WTC11 (cell line): ENCODE results near the gene PPP1R37. TPM values are rescaled to one million over a fixed set of nuclear protein-coding genes. Genes with fewer than 3 reads are reported as not detected.

Experiments used
- ATAC-seq: fragments of 200-7000 bp; cut with Tn5 transposase; 2 replicates; pipeline ENCODE4 v1.10.0; 2021; ENCODE audit warnings: mild to moderate bottlenecking, moderate library complexity
- CTCF ChIA-PET: fragments of 300-600 bp; sonication (Branson Sonifier 250); formaldehyde crosslinking; loops from one replicate; lab custom pipeline; 2021; ENCODE audit warnings: antibody characterized with exemption; lab: Charles Lee
- POLR2A ChIA-PET: fragments of 350-600 bp; sonication (Branson Sonifier 250); formaldehyde crosslinking; loops from one replicate; lab custom pipeline; 2021; ENCODE audit warnings: antibody characterized with exemption; lab: Charles Lee
- DNase-seq: peaks from one replicate; pipeline ENCODE4 v3.0.0; 2021; ENCODE audit warnings: low spot score
- H3K27ac Mint-ChIP-seq: 2 replicates; pipeline ENCODE4 v1.8.0; 2021; ENCODE audit warnings: mixed read lengths
- H3K27me3 Mint-ChIP-seq: 2 replicates; pipeline ENCODE4 v1.8.0; 2021; ENCODE audit warnings: low read depth, mild to moderate bottlenecking, moderate library complexity, mixed read lengths
- H3K36me3 Mint-ChIP-seq: 2 replicates; pipeline ENCODE4 v1.8.0; 2021; ENCODE audit warnings: mixed read lengths
- H3K4me1 Mint-ChIP-seq: 2 replicates; pipeline ENCODE4 v1.8.0; 2022; ENCODE audit warnings: mixed read lengths
- H3K4me3 Mint-ChIP-seq: 2 replicates; pipeline ENCODE4 v1.8.0; 2021; ENCODE audit warnings: mild to moderate bottlenecking, moderate library complexity, mixed read lengths
- H3K9me3 Mint-ChIP-seq: 2 replicates; pipeline ENCODE4 v1.8.0; 2021; ENCODE audit warnings: mixed read lengths
- CREM ChIP-seq: sonication (generic); formaldehyde crosslinking; IDR thresholded peaks from 2 replicates; pipeline ENCODE4 v1.8.1; 2022; ENCODE audit warnings: mild to moderate bottlenecking, missing genetic modification reagents, moderate library complexity
- FOXJ3 ChIP-seq: sonication (generic); formaldehyde crosslinking; IDR thresholded peaks from 2 replicates; pipeline ENCODE4 v1.9.0; 2021; ENCODE audit warnings: missing genetic modification reagents, mild to moderate bottlenecking, borderline replicate concordance
- FOXK1 ChIP-seq: sonication (generic); formaldehyde crosslinking; IDR thresholded peaks from 2 replicates; pipeline ENCODE4 v1.8.0; 2022; ENCODE audit warnings: mild to moderate bottlenecking, moderate library complexity, missing genetic modification reagents
- HMGA2 ChIP-seq: fragments of 250-450 bp; sonication (Bioruptor Pico); IDR thresholded peaks from 2 replicates; pipeline ENCODE4 v1.4.0; 2021; ENCODE audit warnings: mild to moderate bottlenecking, moderate library complexity
- IRF2 ChIP-seq: sonication (generic); formaldehyde crosslinking; IDR thresholded peaks from 2 replicates; pipeline ENCODE4 v1.8.0; 2022; ENCODE audit warnings: low read depth, missing genetic modification reagents, borderline replicate concordance
- MYBL2 ChIP-seq: sonication (generic); formaldehyde crosslinking; IDR thresholded peaks from 2 replicates; pipeline ENCODE4 v1.8.1; 2023; ENCODE audit warnings: mild to moderate bottlenecking, moderate library complexity, missing genetic modification reagents
- NFATC4 ChIP-seq: fragments of 250-450 bp; sonication (Bioruptor Pico); IDR thresholded peaks from 2 replicates; pipeline ENCODE4 v1.9.0; 2021; ENCODE audit warnings: mild to moderate bottlenecking
- RELA ChIP-seq: sonication (generic); formaldehyde crosslinking; IDR thresholded peaks from 2 replicates; pipeline ENCODE4 v1.8.1; 2022; ENCODE audit warnings: missing genetic modification reagents, mild to moderate bottlenecking, borderline replicate concordance
- RORB ChIP-seq: fragments of 250-450 bp; sonication (Bioruptor Pico); IDR thresholded peaks from 2 replicates; pipeline ENCODE4 v1.9.0; 2021; ENCODE audit warnings: mild to moderate bottlenecking
- TEAD4 ChIP-seq: sonication (generic); formaldehyde crosslinking; IDR thresholded peaks from 2 replicates; pipeline ENCODE4 v1.8.0; 2022; ENCODE audit warnings: mild to moderate bottlenecking, missing genetic modification reagents
- ZNF121 ChIP-seq: sonication (generic); formaldehyde crosslinking; IDR thresholded peaks from 2 replicates; pipeline ENCODE4 v1.8.0; 2023; ENCODE audit warnings: missing genetic modification reagents
- ZNF416 ChIP-seq: fragments of 250-450 bp; sonication (Bioruptor Pico); IDR thresholded peaks from 2 replicates; pipeline ENCODE4 v1.9.0; 2021; ENCODE audit warnings: mild to moderate bottlenecking, inconsistent platforms
- ZNF423 ChIP-seq: fragments of 250-450 bp; sonication (Bioruptor Pico); IDR thresholded peaks from 2 replicates; pipeline ENCODE4 v2.1.2; 2022; ENCODE audit warnings: mild to moderate bottlenecking, moderate library complexity
- total RNA-seq: library from RNA; stranded (reverse); gene quantifications from 3 replicates; pipeline ENCODE4 v1.2.3, GENCODE V29; 2021
- TF ChIP-seq, protein P1 (sequence below): sonication (generic); formaldehyde crosslinking; IDR thresholded peaks from 2 replicates; pipeline ENCODE4 v1.8.1; 2022; ENCODE audit warnings: mild to moderate bottlenecking, moderate library complexity, missing genetic modification reagents
- TF ChIP-seq, protein P2 (sequence below): sonication (generic); formaldehyde crosslinking; IDR thresholded peaks from 2 replicates; pipeline ENCODE4 v1.8.0; 2022; ENCODE audit warnings: mild to moderate bottlenecking, missing genetic modification reagents
- TF ChIP-seq, protein P3 (sequence below): fragments of 250-450 bp; sonication (Bioruptor Pico); IDR thresholded peaks from 2 replicates; pipeline ENCODE4 v2.1.2; 2022; ENCODE audit warnings: mild to moderate bottlenecking, moderate library complexity
- TF ChIP-seq, protein P4 (sequence below): fragments of 250-450 bp; sonication (Bioruptor Pico); IDR thresholded peaks from 2 replicates; pipeline ENCODE4 v1.8.0; 2021; ENCODE audit warnings: mild to moderate bottlenecking
- TF ChIP-seq, protein P5 (sequence below): sonication (generic); formaldehyde crosslinking; IDR thresholded peaks from 2 replicates; pipeline ENCODE4 v1.8.0; 2023; ENCODE audit warnings: missing genetic modification reagents, mild to moderate bottlenecking, borderline replicate concordance
- TF ChIP-seq, protein P6 (sequence below): sonication (generic); formaldehyde crosslinking; IDR thresholded peaks from 2 replicates; pipeline ENCODE4 v1.8.1; 2022; ENCODE audit warnings: mild to moderate bottlenecking, missing genetic modification reagents, moderate library complexity, borderline replicate concordance
- TF ChIP-seq, protein P7 (sequence below): sonication (generic); formaldehyde crosslinking; IDR thresholded peaks from 2 replicates; pipeline ENCODE4 v1.8.1; 2022; ENCODE audit warnings: missing genetic modification reagents, borderline replicate concordance
- TF ChIP-seq, protein P8 (sequence below): sonication (generic); formaldehyde crosslinking; IDR thresholded peaks from 2 replicates; pipeline ENCODE4 v1.8.0; 2023; ENCODE audit warnings: missing genetic modification reagents

PPP1R37 gene
- total RNA-seq, 1 experiment from 2014 or later, result 35.4 TPM

DNA sequence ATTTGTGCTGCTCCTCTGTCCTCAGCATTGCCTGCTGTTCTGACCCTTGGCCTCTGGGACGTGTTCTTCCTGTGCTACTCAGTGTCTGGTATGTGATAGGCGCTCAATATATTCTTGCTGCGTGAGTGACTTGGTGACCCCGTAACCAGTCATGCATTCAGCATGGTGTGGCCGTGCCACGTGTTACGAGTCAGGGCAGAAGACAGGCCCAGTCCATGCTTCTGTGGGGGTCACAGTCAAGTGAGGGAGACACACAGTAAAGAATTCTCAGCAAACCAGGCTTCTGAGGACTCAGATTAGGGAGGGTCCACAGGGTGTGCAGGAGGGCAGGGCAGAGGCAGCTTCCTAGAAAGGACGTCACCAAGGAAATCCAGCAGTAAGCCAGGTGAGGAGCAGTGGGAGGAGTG lies 7.9 kb downstream of the PPP1R37 start (continued):
- TF ChIP-seq ZNF416 (CRISPR knock-in tag), result no peak
- TF ChIP-seq, all 79 proteins: peak for 0

DNA sequence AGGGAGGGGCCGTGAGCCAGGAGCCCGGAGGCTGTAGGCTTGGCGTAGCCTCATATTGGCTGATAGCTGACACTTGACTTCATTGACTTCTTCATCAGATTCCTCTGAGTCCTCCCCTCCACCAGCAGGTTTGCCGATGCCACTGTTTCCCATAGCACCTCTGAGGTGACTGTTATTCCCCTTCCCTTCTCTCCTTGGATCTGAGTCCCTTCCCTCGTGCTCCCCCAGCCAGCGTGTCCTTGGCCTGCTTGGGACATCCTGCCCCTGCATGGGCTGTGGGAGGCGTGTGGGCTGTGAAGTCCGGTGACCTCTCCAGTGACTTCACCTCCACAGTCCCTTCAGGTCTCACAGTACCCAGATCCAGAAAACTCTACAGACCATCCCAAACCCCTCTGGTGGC lies 8.8 kb downstream of the PPP1R37 start:
- Mint-ChIP-seq H3K27me3 (no peaks in the 10 kb centered on the region), H3K27ac (peak overlapping the region; percentile 85), H3K36me3 (no peaks in the 10 kb centered on the region), H3K4me1 (peaks cover 56% of the 10 kb centered on the region), H3K9me3 (no peaks in the 10 kb centered on the region), H3K4me3 (no peak overlapping the region)
- CTCF ChIA-PET, result interaction anchor here (0.6 to 3.0 kb wide), 6 partner anchors 11 to 51 kb away, joined by 3 to 11 read pairs (median 4); no protein-coding TSS in a partner anchor
- POLR2A ChIA-PET, result no interaction called here
- no peak for TF ChIP-seq FOXJ3 (CRISPR knock-in tag)
- TF ChIP-seq CREM (CRISPR knock-in tag), result no peak
- TF ChIP-seq ZNF423, result no peak
- TF ChIP-seq ZNF121 (CRISPR knock-in tag), result no peak
- no peak for TF ChIP-seq RELA (CRISPR knock-in tag)
- TF ChIP-seq, protein P1, sequence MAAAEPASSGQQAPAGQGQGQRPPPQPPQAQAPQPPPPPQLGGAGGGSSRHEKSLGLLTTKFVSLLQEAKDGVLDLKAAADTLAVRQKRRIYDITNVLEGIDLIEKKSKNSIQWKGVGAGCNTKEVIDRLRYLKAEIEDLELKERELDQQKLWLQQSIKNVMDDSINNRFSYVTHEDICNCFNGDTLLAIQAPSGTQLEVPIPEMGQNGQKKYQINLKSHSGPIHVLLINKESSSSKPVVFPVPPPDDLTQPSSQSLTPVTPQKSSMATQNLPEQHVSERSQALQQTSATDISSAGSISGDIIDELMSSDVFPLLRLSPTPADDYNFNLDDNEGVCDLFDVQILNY, result no peak
- TF ChIP-seq FOXK1 (CRISPR knock-in tag), result no peak
- TF ChIP-seq RORB, result no peak
- TF ChIP-seq TEAD4 (CRISPR knock-in tag), result no peak
- TF ChIP-seq, protein P2, sequence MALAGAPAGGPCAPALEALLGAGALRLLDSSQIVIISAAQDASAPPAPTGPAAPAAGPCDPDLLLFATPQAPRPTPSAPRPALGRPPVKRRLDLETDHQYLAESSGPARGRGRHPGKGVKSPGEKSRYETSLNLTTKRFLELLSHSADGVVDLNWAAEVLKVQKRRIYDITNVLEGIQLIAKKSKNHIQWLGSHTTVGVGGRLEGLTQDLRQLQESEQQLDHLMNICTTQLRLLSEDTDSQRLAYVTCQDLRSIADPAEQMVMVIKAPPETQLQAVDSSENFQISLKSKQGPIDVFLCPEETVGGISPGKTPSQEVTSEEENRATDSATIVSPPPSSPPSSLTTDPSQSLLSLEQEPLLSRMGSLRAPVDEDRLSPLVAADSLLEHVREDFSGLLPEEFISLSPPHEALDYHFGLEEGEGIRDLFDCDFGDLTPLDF, result no peak
- TF ChIP-seq, protein P3, sequence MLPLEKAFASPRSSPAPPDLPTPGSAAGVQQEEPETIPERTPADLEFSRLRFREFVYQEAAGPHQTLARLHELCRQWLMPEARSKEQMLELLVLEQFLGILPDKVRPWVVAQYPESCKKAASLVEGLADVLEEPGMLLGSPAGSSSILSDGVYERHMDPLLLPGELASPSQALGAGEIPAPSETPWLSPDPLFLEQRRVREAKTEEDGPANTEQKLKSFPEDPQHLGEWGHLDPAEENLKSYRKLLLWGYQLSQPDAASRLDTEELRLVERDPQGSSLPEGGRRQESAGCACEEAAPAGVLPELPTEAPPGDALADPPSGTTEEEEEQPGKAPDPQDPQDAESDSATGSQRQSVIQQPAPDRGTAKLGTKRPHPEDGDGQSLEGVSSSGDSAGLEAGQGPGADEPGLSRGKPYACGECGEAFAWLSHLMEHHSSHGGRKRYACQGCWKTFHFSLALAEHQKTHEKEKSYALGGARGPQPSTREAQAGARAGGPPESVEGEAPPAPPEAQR (CRISPR knock-in tag), result no peak
- TF ChIP-seq, protein P4, sequence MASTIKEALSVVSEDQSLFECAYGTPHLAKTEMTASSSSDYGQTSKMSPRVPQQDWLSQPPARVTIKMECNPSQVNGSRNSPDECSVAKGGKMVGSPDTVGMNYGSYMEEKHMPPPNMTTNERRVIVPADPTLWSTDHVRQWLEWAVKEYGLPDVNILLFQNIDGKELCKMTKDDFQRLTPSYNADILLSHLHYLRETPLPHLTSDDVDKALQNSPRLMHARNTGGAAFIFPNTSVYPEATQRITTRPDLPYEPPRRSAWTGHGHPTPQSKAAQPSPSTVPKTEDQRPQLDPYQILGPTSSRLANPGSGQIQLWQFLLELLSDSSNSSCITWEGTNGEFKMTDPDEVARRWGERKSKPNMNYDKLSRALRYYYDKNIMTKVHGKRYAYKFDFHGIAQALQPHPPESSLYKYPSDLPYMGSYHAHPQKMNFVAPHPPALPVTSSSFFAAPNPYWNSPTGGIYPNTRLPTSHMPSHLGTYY (CRISPR knock-in tag), result no peak
- TF ChIP-seq HMGA2 (CRISPR knock-in tag), result no peak
- no peak for TF ChIP-seq MYBL2 (CRISPR knock-in tag)
- TF ChIP-seq, protein P5, sequence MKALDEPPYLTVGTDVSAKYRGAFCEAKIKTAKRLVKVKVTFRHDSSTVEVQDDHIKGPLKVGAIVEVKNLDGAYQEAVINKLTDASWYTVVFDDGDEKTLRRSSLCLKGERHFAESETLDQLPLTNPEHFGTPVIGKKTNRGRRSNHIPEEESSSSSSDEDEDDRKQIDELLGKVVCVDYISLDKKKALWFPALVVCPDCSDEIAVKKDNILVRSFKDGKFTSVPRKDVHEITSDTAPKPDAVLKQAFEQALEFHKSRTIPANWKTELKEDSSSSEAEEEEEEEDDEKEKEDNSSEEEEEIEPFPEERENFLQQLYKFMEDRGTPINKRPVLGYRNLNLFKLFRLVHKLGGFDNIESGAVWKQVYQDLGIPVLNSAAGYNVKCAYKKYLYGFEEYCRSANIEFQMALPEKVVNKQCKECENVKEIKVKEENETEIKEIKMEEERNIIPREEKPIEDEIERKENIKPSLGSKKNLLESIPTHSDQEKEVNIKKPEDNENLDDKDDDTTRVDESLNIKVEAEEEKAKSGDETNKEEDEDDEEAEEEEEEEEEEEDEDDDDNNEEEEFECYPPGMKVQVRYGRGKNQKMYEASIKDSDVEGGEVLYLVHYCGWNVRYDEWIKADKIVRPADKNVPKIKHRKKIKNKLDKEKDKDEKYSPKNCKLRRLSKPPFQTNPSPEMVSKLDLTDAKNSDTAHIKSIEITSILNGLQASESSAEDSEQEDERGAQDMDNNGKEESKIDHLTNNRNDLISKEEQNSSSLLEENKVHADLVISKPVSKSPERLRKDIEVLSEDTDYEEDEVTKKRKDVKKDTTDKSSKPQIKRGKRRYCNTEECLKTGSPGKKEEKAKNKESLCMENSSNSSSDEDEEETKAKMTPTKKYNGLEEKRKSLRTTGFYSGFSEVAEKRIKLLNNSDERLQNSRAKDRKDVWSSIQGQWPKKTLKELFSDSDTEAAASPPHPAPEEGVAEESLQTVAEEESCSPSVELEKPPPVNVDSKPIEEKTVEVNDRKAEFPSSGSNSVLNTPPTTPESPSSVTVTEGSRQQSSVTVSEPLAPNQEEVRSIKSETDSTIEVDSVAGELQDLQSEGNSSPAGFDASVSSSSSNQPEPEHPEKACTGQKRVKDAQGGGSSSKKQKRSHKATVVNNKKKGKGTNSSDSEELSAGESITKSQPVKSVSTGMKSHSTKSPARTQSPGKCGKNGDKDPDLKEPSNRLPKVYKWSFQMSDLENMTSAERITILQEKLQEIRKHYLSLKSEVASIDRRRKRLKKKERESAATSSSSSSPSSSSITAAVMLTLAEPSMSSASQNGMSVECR (CRISPR knock-in tag), result no peak
- no peak for TF ChIP-seq NFATC4 (CRISPR knock-in tag)
- TF ChIP-seq, protein P6, sequence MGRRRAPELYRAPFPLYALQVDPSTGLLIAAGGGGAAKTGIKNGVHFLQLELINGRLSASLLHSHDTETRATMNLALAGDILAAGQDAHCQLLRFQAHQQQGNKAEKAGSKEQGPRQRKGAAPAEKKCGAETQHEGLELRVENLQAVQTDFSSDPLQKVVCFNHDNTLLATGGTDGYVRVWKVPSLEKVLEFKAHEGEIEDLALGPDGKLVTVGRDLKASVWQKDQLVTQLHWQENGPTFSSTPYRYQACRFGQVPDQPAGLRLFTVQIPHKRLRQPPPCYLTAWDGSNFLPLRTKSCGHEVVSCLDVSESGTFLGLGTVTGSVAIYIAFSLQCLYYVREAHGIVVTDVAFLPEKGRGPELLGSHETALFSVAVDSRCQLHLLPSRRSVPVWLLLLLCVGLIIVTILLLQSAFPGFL (CRISPR knock-in tag), result no peak
- TF ChIP-seq, protein P7, sequence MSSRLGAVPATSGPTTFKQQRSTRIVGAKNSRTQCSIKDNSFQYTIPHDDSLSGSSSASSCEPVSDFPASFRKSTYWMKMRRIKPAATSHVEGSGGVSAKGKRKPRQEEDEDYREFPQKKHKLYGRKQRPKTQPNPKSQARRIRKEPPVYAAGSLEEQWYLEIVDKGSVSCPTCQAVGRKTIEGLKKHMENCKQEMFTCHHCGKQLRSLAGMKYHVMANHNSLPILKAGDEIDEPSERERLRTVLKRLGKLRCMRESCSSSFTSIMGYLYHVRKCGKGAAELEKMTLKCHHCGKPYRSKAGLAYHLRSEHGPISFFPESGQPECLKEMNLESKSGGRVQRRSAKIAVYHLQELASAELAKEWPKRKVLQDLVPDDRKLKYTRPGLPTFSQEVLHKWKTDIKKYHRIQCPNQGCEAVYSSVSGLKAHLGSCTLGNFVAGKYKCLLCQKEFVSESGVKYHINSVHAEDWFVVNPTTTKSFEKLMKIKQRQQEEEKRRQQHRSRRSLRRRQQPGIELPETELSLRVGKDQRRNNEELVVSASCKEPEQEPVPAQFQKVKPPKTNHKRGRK (CRISPR knock-in tag), result no peak
- TF ChIP-seq, protein P8, sequence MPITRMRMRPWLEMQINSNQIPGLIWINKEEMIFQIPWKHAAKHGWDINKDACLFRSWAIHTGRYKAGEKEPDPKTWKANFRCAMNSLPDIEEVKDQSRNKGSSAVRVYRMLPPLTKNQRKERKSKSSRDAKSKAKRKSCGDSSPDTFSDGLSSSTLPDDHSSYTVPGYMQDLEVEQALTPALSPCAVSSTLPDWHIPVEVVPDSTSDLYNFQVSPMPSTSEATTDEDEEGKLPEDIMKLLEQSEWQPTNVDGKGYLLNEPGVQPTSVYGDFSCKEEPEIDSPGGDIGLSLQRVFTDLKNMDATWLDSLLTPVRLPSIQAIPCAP (CRISPR knock-in tag), result no peak
- no peak for TF ChIP-seq IRF2 (CRISPR knock-in tag)
- no peak for DNase-seq
- ATAC-seq, result no peak
